Type B pancreatic cell (in vitro differentiated cells): ENCODE results near the gene TEDDM1. TPM values are rescaled to one million over a fixed set of nuclear protein-coding genes. Genes with fewer than 3 reads are reported as not detected.
"Not testable (repeated sequence)": the region's sequence is repeated elsewhere in the genome, so short reads cannot be mapped to it uniquely, and the experiment has no call there.

ENCODE experiments used
- DNase-seq: peaks from one replicate; pipeline ENCODE4 v3.0.0; 2021; ENCODE audit warnings: mixed read lengths; ENCODE audit not compliant: unreplicated experiment; ENCODE audit errors: extremely low spot score
- H3K27ac Mint-ChIP-seq: 2 replicates; pipeline ENCODE4 v1.8.0; 2021; ENCODE audit warnings: mild to moderate bottlenecking, mixed read lengths
- H3K27me3 Mint-ChIP-seq: 2 replicates; pipeline ENCODE4 v1.8.0; 2021; ENCODE audit warnings: mixed read lengths
- H3K36me3 Mint-ChIP-seq: 2 replicates; pipeline ENCODE4 v1.8.0; 2021; ENCODE audit warnings: mixed read lengths
- H3K4me1 Mint-ChIP-seq: one replicate; pipeline ENCODE4 v1.8.0; 2021; ENCODE audit warnings: mixed read lengths; ENCODE audit not compliant: unreplicated experiment
- H3K4me3 Mint-ChIP-seq: 2 replicates; pipeline ENCODE4 v1.8.0; 2021; ENCODE audit warnings: mild to moderate bottlenecking, mixed read lengths
- H3K9me3 Mint-ChIP-seq: 2 replicates; pipeline ENCODE4 v1.8.0; 2021; ENCODE audit warnings: mixed read lengths
- total RNA-seq: library from RNA; stranded (reverse); gene quantifications from 2 replicates; pipeline ENCODE4 v1.2.1, GENCODE V29; 2021; ENCODE audit warnings: low replicate concordance
- TF ChIP-seq, protein P1 (sequence below): fragments of 200-600 bp; sonication (generic); conservative IDR thresholded peaks from 2 replicates; pipeline ENCODE4 v1.5.0; 2021; ENCODE audit warnings: antibody characterized with exemption, mild to moderate bottlenecking

TEDDM1 gene
- total RNA-seq, 1 donor from 2014 or later: not detected

DNA sequence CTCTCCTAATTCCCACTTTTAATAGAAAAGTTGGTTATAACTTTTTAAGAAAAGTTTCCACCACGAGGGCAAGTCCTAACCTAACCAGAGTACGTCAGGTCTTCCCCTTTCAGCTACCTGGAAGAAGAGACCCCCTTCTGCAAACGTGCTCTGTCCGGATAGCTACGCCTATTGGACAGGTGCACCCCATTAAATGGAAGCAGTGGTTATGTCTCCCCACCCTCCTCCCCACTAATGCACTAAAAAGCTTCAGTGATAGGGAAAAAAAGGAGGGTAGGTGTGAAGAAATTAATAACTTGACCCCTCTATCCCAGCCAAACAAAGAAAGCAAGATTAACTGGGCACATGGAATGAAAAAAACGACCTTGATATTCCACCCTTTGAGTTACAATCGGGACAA is 16.5 kb downstream of the TEDDM1 start:
- TF ChIP-seq, protein P1, sequence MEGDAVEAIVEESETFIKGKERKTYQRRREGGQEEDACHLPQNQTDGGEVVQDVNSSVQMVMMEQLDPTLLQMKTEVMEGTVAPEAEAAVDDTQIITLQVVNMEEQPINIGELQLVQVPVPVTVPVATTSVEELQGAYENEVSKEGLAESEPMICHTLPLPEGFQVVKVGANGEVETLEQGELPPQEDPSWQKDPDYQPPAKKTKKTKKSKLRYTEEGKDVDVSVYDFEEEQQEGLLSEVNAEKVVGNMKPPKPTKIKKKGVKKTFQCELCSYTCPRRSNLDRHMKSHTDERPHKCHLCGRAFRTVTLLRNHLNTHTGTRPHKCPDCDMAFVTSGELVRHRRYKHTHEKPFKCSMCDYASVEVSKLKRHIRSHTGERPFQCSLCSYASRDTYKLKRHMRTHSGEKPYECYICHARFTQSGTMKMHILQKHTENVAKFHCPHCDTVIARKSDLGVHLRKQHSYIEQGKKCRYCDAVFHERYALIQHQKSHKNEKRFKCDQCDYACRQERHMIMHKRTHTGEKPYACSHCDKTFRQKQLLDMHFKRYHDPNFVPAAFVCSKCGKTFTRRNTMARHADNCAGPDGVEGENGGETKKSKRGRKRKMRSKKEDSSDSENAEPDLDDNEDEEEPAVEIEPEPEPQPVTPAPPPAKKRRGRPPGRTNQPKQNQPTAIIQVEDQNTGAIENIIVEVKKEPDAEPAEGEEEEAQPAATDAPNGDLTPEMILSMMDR: no peak
- peaks cover 56% of the 10 kb centered on the region for H3K36me3 Mint-ChIP-seq
- H3K27me3 Mint-ChIP-seq: no peaks in the 10 kb centered on the region
- H3K4me1 Mint-ChIP-seq: peaks cover 15% of the 10 kb centered on the region
- DNase-seq: no peak
- no peak overlapping the region for H3K27ac Mint-ChIP-seq
- H3K9me3 Mint-ChIP-seq: no peaks in the 10 kb centered on the region
- no peak overlapping the region for H3K4me3 Mint-ChIP-seq

DNA sequence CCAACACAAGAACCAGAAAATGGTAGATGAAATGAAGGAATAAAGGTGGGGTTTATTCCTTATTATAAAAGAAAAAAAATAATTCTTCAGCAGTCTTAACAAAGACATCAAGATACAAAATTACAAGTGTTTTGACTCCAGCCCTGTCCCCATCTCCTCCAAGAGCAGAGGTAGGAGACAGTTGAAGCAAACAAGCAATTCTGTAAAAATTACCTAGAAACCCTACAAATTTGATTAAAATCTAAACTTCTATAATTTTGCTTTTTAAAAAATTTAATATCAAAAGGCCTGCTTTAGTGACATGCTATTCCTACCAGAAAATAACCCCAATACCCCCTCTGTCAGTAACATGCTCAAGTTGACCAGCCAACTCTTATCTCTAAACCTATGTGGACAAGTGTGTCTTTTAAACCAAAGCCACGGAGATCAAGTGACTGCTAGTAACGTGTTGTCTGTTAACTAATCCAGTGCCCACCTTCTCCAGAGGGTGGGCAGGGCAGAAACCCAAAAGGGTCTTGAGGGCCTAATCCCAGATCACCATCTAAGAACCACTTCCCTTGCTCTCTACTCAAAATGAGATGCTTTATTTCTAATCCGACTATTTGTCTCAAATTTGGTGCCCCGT is 17.3 kb downstream of the TEDDM1 start:
- TF ChIP-seq, protein P1: no peak
- H3K4me1 Mint-ChIP-seq: peaks cover 9% of the 10 kb centered on the region
- H3K4me3 Mint-ChIP-seq: no peak overlapping the region
- H3K27ac Mint-ChIP-seq: no peak overlapping the region
- H3K27me3 Mint-ChIP-seq: no peaks in the 10 kb centered on the region
- H3K36me3 Mint-ChIP-seq: peaks cover 50% of the 10 kb centered on the region
- H3K9me3 Mint-ChIP-seq: no peaks in the 10 kb centered on the region
- DNase-seq: no peak

DNA sequence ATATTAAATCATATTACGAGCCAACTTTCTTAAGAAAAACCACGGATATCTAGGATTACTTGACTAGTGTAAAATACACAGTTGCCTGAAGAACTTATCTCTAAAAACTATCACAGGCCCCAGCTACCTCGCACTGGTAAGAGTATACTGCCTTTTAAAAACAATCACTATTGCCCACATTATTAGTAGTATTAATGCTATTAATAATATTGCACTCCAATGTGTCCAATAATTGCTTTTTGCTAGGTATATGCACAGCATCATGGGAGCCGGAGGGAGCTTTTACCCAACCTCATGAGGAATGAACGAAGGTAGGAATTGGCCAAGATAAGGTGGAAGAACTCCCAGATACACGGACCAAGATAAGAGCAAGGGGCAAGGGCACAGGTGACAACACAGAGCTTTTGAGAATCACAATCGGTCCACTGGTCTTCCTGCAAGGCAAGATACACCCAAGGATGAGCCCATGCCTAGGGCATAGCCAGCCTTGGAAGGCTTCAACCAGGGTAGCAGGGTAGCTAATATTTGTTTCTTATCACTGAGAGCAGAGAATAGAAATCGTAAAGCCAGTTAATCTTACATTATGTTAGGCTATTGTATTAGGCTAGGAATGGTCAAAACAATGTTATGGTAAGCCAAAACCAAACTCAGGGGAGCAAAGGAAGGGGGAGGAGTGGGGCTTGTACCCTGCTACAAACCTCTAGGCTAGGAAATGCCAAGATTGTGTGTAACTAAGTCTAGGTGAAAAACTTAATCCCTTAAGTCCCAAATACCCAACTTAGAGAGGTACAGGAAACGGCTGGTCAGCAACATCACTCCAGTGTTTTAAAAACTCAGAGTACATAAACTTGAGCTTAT is 18.3 kb downstream of the TEDDM1 start:
- no peak for DNase-seq
- Mint-ChIP-seq H3K9me3 (no peaks in the 10 kb centered on the region), H3K27me3 (no peaks in the 10 kb centered on the region), H3K27ac (no peak overlapping the region), H3K4me1 (peaks cover 9% of the 10 kb centered on the region), H3K36me3 (peaks cover 42% of the 10 kb centered on the region), H3K4me3 (no peak overlapping the region)
- TF ChIP-seq, protein P1: no peak

- H3K4me3 Mint-ChIP-seq: no peak overlapping the region
- no peaks in the 10 kb centered on the region for H3K27me3 Mint-ChIP-seq
- DNase-seq: no peak
- TF ChIP-seq, protein P1: no peak
- H3K27ac Mint-ChIP-seq: peak overlapping the region; percentile 64
- peaks cover 25% of the 10 kb centered on the region for H3K36me3 Mint-ChIP-seq
- no peaks in the 10 kb centered on the region for H3K9me3 Mint-ChIP-seq
- H3K4me1 Mint-ChIP-seq: peaks cover 9% of the 10 kb centered on the region
Observed at GRCh38 chr1:182380199-182380598, 20.3 kb downstream of the TEDDM1 start.

DNA sequence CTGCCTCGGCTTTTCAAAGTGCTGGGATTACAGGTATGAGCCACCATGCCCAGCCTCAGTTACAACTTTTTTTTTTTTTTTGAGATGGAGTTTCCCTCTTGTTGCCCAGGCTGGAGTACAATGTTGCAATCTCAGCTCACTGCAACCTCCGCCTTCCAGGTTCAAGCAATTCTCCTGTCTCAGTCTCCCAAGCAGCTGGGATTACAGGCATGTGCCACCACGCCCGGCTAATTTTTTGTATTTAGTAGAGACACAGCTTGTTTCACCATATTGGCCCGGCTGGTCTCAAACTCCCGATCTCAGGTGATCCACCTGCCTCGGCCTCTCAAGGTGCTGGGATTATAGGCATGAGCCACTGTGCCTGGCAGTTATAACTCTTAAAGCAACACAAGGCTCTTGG is 20.7 kb downstream of the TEDDM1 start:
- not testable (repeated sequence) for H3K27me3 Mint-ChIP-seq, H3K4me3 Mint-ChIP-seq, H3K27ac Mint-ChIP-seq, H3K9me3 Mint-ChIP-seq, DNase-seq, H3K4me1 Mint-ChIP-seq
- peaks cover 21% of the 10 kb centered on the region for H3K36me3 Mint-ChIP-seq

GRCh38 chr1:182376936-182377574 is 23.4 kb downstream of the TEDDM1 start:
- peaks cover 7% of the 10 kb centered on the region for H3K36me3 Mint-ChIP-seq
- H3K27me3 Mint-ChIP-seq: no peaks in the 10 kb centered on the region
- DNase-seq: no peak
- H3K9me3 Mint-ChIP-seq: no peaks in the 10 kb centered on the region
- no peak overlapping the region for H3K27ac Mint-ChIP-seq
- no peak overlapping the region for H3K4me3 Mint-ChIP-seq
- H3K4me1 Mint-ChIP-seq: peaks cover 9% of the 10 kb centered on the region
- TF ChIP-seq, protein P1: no peak
